Caki2 (cell line): ENCODE measurements around the gene DRG2. TPM values are rescaled to one million over a fixed set of nuclear protein-coding genes. Genes with fewer than 3 reads are reported as not detected.

Experiments used
- DNase-seq: peaks from one replicate; pipeline ENCODE4 v3.0.0-alpha.2; 2015; ENCODE audit warnings: low read depth
- in situ Hi-C: cut with HindIII; loops from 2 replicates; pipeline ENCODE4 v1.10.0; 2016; ENCODE audit warnings: low sequenced_read_pairs, low pct_unique_long_range_greater_than_20kb, mixed read lengths
- total RNA-seq: library from RNA; depleted of rRNA; stranded (reverse); fragments of >200 nt; shearing (Covaris generic); gene quantifications from 2 replicates; pipeline ENCODE4 v1.2.3, GENCODE V29; 2014; ENCODE audit warnings: low replicate concordance; rRNA removed

Gene DRG2
- 33.4 and 56.6 TPM in 2 replicates for total RNA-seq

- in situ Hi-C loops: no loop called here
- peak; percentile 86 for DNase-seq
Observed at GRCh38 chr17:18087610-18088491, at the start of gene DRG2. DRG2 (plus strand) TSS chr17:18087948; CDS start chr17:18088024, 76 bp downstream.

DNA sequence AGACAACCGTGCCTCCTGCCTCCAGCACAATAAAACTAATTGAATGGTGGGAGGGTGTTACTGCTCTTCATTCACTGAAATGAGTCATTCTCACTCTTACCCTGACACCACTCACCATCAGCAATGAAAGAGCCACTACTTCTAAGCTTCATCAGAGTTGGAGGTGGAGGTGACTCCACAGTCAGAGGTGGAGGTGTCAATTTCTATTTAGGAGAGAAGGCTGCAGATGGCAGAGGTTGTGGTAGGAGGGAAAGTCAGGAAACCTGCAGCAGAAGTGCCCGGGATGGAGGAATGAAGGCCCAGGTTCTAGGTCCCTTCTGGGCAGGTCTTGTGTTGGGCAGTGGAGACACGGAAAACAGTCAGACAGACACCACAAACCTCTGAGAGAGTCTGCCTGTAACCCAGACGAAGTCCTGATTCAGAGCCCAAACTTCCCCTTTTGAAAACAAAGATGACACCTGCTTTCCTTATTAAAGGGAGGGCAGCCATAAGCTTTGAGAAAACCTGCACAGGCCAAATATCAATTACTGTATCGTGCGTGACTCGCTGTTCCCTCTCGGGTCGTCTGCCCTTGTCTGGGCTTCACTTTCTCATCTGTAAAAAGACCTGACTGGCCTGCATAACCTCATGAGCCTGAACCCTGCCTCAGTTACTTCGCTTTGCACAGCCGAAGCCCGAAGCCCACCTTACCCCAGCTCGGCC, 49.4 kb upstream of the DRG2 start:
- in situ Hi-C loops: no loop called here
- DNase-seq: no peak

GRCh38 chr17:18038861-18039534, 48.8 kb upstream of the DRG2 start, which contains the start of the genes ATPAF2 and GID4:
ATPAF2 (minus strand) TSS chr17:18039168; CDS start chr17:18039013, 155 bp downstream.
GID4 (plus strand) TSS chr17:18039408; CDS start chr17:18039465, 57 bp downstream.
- DNase-seq: peak; percentile 96
- in situ Hi-C loops: no loop called here

- no peak for DNase-seq
- in situ Hi-C loops: no loop called here
Observed at GRCh38 chr17:18039535-18040260, 48.0 kb upstream of the DRG2 start.

GRCh38 chr17:18040261-18040858, 47.4 kb upstream of the DRG2 start:
- no peak for DNase-seq
- in situ Hi-C loops: no loop called here

- no peak for DNase-seq
Observed at GRCh38 chr17:18041776-18042175, 46.0 kb upstream of the DRG2 start.

GRCh38 chr17:18042983-18043382, 44.8 kb upstream of the DRG2 start:
- in situ Hi-C loops: no loop called here
- no peak for DNase-seq

More at GRCh38 chr17:18041776-18042175, 46.0 kb upstream of the DRG2 start:
- in situ Hi-C loops: no loop called here

GRCh38 chr17:18043491-18043890, 44.3 kb upstream of the DRG2 start:
- in situ Hi-C loops: no loop called here

DNA sequence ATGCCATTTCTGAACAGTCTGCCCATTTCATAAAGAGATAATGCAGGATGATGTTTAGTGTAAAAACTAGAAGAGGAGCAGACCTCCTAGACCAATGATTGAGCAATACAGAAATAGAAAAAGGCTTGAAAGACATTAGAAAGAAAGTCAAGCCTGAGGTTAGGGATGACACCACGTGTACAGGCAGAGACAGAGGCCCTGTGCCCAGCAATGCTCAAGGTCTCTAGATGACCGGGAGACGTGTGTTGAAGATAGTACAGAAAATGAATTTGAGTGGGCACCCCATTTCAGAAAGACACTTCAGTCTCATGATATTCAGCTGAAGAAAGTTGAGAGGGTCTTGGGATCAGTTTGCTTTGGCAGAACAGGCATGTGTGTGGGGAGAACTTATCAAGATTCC, 43.1 kb upstream of the DRG2 start:
- DNase-seq: no peak
- in situ Hi-C loops: no loop called here

More at GRCh38 chr17:18043491-18043890, 44.3 kb upstream of the DRG2 start:
- DNase-seq: no peak

GRCh38 chr17:18045691-18046350, 41.9 kb upstream of the DRG2 start:
- in situ Hi-C loops: no loop called here
- no peak for DNase-seq

- DNase-seq: no peak
- in situ Hi-C loops: no loop called here
Observed at GRCh38 chr17:18055597-18055996, 32.2 kb upstream of the DRG2 start.

GRCh38 chr17:18056214-18056613, 31.5 kb upstream of the DRG2 start:
- no peak for DNase-seq
- in situ Hi-C loops: no loop called here

GRCh38 chr17:18059283-18059682, 28.5 kb upstream of the DRG2 start:
- in situ Hi-C loops: no loop called here
- no peak for DNase-seq

DNA sequence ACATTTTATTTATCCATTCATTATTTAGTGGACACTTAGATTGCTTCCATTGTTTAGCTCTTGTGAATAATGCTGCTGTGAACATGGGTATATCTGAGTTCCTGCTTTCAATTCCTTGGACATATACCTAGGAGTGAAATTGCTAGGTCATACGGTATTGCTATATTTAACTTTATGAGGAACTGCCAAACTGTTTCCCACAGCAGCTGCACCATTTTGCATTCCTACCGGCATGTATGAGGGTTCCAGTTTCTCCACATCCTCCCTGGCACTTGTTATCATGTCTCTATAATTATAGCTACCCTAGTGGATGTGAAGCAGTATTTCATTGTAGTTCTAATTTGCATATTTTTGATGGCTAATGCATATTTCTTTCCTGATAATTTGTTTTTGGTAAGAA, 23.7 kb upstream of the DRG2 start:
- in situ Hi-C loops: no loop called here
- no peak for DNase-seq

GRCh38 chr17:18065546-18065945, 22.2 kb upstream of the DRG2 start:
- in situ Hi-C loops: no loop called here
- no peak for DNase-seq

- no peak for DNase-seq
- in situ Hi-C loops: no loop called here
Observed at GRCh38 chr17:18066866-18067265, 20.9 kb upstream of the DRG2 start.

DNA sequence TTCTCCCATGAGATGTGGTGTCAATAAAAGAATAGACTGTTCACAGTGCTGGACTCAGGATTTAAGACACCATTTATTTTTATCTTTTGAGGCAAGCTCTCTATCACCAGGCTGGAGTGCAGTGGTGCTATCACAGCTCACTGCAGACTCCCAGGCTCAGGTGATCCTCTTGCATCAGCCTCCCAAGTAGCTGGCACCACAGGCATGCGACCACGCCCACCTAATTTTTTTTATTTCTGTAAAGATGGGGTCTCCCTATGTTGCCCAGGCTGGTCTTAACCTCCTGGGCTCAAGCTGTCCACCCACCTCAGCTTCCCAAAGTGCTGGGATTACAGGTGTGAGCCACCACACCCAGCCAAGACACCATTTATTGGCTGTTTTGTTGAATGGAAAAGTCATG, 18.6 kb upstream of the DRG2 start:
- no peak for DNase-seq
- in situ Hi-C loops: no loop called here
